Activated CD4-positive, alpha-beta T cell treated with anti-CD3 and anti-CD28 coated beads, Interleukin-2, amount 10 ng/mL, durations not matched to agents 24 days and 14 days (primary cell): ENCODE measurements around the gene ARHGAP30. TPM values are rescaled to one million over a fixed set of nuclear protein-coding genes. Genes with fewer than 3 reads are reported as not detected.
A peak's percentile ranks its signal among the peaks of the same experiment; 100 is the strongest.

Experiments used
- DNase-seq: peaks from one replicate; pipeline ENCODE4 v3.0.0; 2022
- H3K27ac Mint-ChIP-seq: one replicate; pipeline ENCODE4 v1.8.0; 2022; ENCODE audit warnings: mild to moderate bottlenecking, mixed read lengths
- H3K27me3 Mint-ChIP-seq: one replicate; pipeline ENCODE4 v1.8.0; 2022; ENCODE audit warnings: mixed read lengths
- H3K36me3 Mint-ChIP-seq: one replicate; pipeline ENCODE4 v1.8.0; 2022; ENCODE audit warnings: low read depth, mild to moderate bottlenecking, mixed read lengths
- H3K4me1 Mint-ChIP-seq: one replicate; pipeline ENCODE4 v1.8.0; 2021; ENCODE audit warnings: mixed read lengths
- H3K4me3 Mint-ChIP-seq: one replicate; pipeline ENCODE4 v1.8.0; 2022; ENCODE audit warnings: mild to moderate bottlenecking, moderate library complexity, mixed read lengths
- H3K9me3 Mint-ChIP-seq: one replicate; pipeline ENCODE4 v1.8.0; 2021; ENCODE audit warnings: mixed read lengths
- intact Hi-C: fragments of 100-400 bp; cut with micrococcal nuclease; formaldehyde crosslinking; loops from one replicate; pipeline ENCODE4 v1.15.1; 2023
- total RNA-seq: library from RNA; stranded (reverse); gene quantifications from 2 replicates; pipeline ENCODE4 v1.2.3, GENCODE V29; 2022

Gene ARHGAP30
- total RNA-seq, 1 donor from 2014 or later, result 139 TPM

- peaks cover 39% of the 10 kb centered on the region for H3K4me1 Mint-ChIP-seq
- intact Hi-C loops, result loop anchor here (2.0 to 5.0 kb wide), 3 partner anchors 16 to 261 kb away; no protein-coding TSS in a partner anchor
- no peaks in the 10 kb centered on the region for H3K9me3 Mint-ChIP-seq
- peak within 1 kb of the TSS; percentile 80 for H3K4me3 Mint-ChIP-seq
- H3K27ac Mint-ChIP-seq, result peak within 1 kb of the TSS; percentile 93
- DNase-seq, result peak; percentile 92
- H3K36me3 Mint-ChIP-seq, result peaks cover 36% of the 10 kb centered on the region
- H3K27me3 Mint-ChIP-seq, result peaks cover 2% of the 10 kb centered on the region
Observed at GRCh38 chr1:161098210-161099068, 28.7 kb upstream of the ARHGAP30 start, which contains the start of gene KLHDC9. TSS of gene KLHDC9 (plus strand) at chr1:161098361. CDS start at chr1:161098536, 175 bp downstream.

- Mint-ChIP-seq H3K36me3 (peaks cover 25% of the 10 kb centered on the region), H3K9me3 (no peaks in the 10 kb centered on the region), H3K27ac (peak overlapping the region; percentile 4), H3K4me3 (no peak overlapping the region), H3K27me3 (peaks cover 2% of the 10 kb centered on the region), H3K4me1 (peaks cover 57% of the 10 kb centered on the region)
- no peak for DNase-seq
- intact Hi-C loops, result loop anchor here (5.0 kb wide), 1 partner anchor 259 kb away; no protein-coding TSS in a partner anchor
Observed at GRCh38 chr1:161096530-161096929, 26.8 kb upstream of the ARHGAP30 start.

DNA sequence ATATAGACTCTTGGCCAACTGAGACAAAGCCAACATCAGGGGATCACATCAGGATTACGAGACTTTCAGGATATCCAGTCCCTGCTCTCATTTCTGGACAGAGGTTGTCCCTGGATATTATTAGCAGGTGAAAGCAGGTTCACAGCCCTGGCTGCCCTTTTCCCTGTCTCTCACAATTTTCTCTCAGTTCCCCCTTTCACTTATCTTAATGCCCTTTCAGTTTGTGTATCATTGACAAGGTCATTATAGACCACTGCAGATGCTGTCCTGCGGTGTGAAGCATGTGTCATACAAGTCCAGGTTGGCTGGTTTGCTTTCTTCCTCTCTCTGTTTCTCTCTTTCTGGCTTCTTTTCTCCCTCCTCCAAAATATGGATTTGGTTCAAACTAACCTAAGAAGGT lies 26.3 kb upstream of the ARHGAP30 start:
- Mint-ChIP-seq H3K4me1 (peaks cover 61% of the 10 kb centered on the region), H3K36me3 (peaks cover 21% of the 10 kb centered on the region)
- intact Hi-C loops, result loop anchor here (5.0 kb wide), 1 partner anchor 259 kb away; no protein-coding TSS in a partner anchor

DNA sequence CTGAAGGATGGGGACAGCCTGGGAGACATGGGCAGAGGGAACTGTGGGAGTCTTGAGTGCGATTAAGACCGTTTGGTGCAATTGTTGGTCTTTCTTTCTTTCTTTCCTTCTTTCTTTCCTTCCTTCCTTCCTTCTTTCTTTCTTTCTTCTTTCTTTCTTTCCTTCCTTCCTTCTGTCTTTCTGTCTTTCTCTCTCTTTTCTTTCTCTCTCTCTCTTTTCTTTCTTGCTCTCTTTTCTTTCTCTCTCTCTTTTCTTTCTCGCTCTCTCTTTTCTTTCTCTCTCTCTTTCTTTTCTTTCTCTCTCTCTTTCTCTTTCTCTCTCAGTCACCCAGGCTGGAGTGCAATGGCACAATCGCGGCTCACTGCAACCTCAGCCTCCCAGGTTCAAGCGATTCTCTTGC lies 25.5 kb upstream of the ARHGAP30 start:
- Mint-ChIP-seq H3K27ac (peak overlapping the region; percentile 63), H3K9me3 (no peaks in the 10 kb centered on the region), H3K4me1 (peaks cover 68% of the 10 kb centered on the region), H3K27me3 (peaks cover 2% of the 10 kb centered on the region), H3K4me3 (no peak overlapping the region), H3K36me3 (peaks cover 16% of the 10 kb centered on the region)
- intact Hi-C loops, result loop anchor here (5.0 kb wide), 1 partner anchor 258 kb away; no protein-coding TSS in a partner anchor
- no peak for DNase-seq

More for the DNA sequence above, 26.3 kb upstream of the ARHGAP30 start:
- Mint-ChIP-seq H3K27ac (no peak overlapping the region), H3K9me3 (no peaks in the 10 kb centered on the region), H3K27me3 (peaks cover 2% of the 10 kb centered on the region), H3K4me3 (no peak overlapping the region)
- no peak for DNase-seq

GRCh38 chr1:161094481-161094880 lies 24.8 kb upstream of the ARHGAP30 start:
- DNase-seq, result no peak
- intact Hi-C loops, result no loop called here
- Mint-ChIP-seq H3K27ac (no peak overlapping the region), H3K4me3 (no peak overlapping the region), H3K36me3 (peaks cover 8% of the 10 kb centered on the region), H3K9me3 (no peaks in the 10 kb centered on the region), H3K4me1 (peaks cover 69% of the 10 kb centered on the region), H3K27me3 (peaks cover 2% of the 10 kb centered on the region)

GRCh38 chr1:161092621-161093028 lies 22.9 kb upstream of the ARHGAP30 start:
- Mint-ChIP-seq H3K9me3 (no peaks in the 10 kb centered on the region), H3K4me1 (peaks cover 66% of the 10 kb centered on the region), H3K4me3 (peak overlapping the region; percentile 50), H3K27me3 (peaks cover 2% of the 10 kb centered on the region), H3K36me3 (peaks cover 2% of the 10 kb centered on the region), H3K27ac (peak overlapping the region; percentile 85)
- peak; percentile 76 for DNase-seq
- intact Hi-C loops, result loop anchor here (1.0 kb wide), 2 partner anchors 22 to 47 kb away; partner anchors contain the start of gene USF1

DNA sequence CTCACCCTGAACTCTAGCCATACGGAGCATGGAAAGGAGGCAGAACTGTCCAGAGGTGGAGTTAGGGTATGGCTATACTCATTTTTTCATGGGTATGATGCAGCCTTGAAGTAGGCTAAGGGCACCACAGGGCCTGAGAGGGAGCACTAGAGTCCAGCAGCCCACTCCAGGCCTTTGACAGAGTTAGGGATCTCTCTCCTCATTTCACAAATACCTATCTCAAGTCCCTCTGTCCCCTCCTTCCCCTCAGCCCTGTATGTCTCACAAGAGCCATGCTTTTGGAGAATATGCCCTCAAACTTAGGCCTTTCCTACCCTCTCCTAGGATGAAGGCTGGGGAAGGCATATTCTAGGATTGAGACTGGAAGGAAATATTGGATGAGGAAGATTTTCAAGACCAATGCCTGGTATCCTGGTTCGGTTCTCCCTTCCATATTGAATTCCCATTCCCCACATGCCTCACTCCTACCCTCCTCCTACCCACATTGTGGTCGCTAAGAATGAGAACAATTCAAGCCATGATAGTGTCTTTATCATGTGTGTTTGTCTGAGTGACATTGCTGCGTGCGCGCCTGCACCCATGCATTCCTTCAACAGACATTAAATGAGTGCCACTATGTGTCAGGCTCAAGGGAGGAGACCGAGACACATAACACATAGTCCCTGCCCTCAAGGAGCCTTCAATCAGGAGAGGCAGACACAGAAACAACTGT lies 22.3 kb upstream of the ARHGAP30 start:
- Mint-ChIP-seq H3K4me3 (no peak overlapping the region), H3K27ac (no peak overlapping the region), H3K9me3 (no peaks in the 10 kb centered on the region), H3K27me3 (no peaks in the 10 kb centered on the region), H3K4me1 (peaks cover 62% of the 10 kb centered on the region), H3K36me3 (no peaks in the 10 kb centered on the region)
- no peak for DNase-seq
- intact Hi-C loops, result loop anchor here (1.0 kb wide), 2 partner anchors 22 to 47 kb away; partner anchors contain the start of gene USF1

GRCh38 chr1:161091093-161091492 lies 21.4 kb upstream of the ARHGAP30 start:
- DNase-seq, result no peak
- Mint-ChIP-seq H3K4me1 (peaks cover 54% of the 10 kb centered on the region), H3K4me3 (no peak overlapping the region), H3K9me3 (no peaks in the 10 kb centered on the region), H3K36me3 (no peaks in the 10 kb centered on the region), H3K27me3 (no peaks in the 10 kb centered on the region), H3K27ac (peak overlapping the region; percentile 5)
- intact Hi-C loops, result no loop called here

- no peaks in the 10 kb centered on the region for H3K9me3 Mint-ChIP-seq
- intact Hi-C loops, result no loop called here
- H3K36me3 Mint-ChIP-seq, result no peaks in the 10 kb centered on the region
- no peak for DNase-seq
- H3K4me1 Mint-ChIP-seq, result peaks cover 53% of the 10 kb centered on the region
- H3K27ac Mint-ChIP-seq, result peak overlapping the region; percentile 5
- H3K4me3 Mint-ChIP-seq, result no peak overlapping the region
- no peaks in the 10 kb centered on the region for H3K27me3 Mint-ChIP-seq
Observed at GRCh38 chr1:161090617-161091016, 20.9 kb upstream of the ARHGAP30 start.

DNA sequence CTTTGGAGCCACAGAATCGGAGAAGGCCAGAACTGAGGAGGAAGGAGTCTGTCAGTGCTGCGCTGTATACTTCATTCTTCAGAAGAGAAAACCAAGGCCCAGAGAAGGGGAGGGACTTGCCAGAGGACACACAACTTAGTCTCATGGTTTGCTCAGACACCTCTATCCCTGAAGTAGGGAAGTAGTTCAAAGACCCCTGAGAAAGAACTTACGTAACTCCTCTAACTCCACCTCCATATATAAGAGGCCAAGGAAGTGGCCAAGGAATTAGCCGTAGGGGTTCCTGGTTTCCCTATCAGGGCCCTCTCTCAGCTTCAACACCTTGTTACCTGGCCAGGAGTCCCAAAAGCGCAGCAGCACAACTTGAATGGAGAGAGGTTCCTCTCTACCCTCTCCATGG lies 20.2 kb upstream of the ARHGAP30 start:
- no peak for DNase-seq
- H3K36me3 Mint-ChIP-seq, result no peaks in the 10 kb centered on the region
- H3K4me3 Mint-ChIP-seq, result no peak overlapping the region
- no peak overlapping the region for H3K27ac Mint-ChIP-seq
- no peaks in the 10 kb centered on the region for H3K9me3 Mint-ChIP-seq
- H3K4me1 Mint-ChIP-seq, result peaks cover 49% of the 10 kb centered on the region
- intact Hi-C loops, result no loop called here
- no peaks in the 10 kb centered on the region for H3K27me3 Mint-ChIP-seq

DNA sequence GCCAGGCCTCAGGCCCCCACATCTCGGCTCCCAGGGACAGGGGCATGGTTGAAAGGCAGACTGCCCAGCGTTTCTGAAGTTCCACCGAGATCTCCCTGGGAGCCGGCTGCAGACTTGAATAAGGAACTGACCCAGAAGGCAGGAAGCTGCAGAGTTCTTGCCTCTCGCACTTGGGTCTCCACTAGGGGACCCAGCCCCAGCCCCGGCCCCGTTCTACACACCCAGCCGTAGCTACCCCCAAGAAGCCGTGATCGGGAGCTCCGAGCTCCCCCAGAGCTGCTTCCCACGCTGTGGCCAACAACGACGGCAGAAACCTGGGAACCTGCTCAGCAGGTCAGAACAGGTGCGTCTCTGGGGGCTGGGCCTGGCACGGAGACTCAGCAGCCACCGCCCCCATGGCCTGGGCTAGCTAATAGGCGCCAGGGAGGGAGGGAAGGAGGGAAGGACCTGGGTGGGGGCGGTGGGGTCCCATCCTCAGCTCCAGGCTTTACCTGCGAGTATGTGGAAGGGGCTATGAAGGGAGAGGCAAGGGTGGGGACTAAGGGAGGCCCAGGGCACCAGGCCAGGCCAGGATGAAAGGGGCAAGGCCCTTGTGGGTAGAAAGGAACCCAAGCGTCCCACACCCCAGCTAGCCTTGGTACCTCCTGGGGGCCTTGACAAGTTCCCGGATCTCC lies 19.7 kb upstream of the ARHGAP30 start, which contains the start of gene NECTIN4:
Gene NECTIN4, minus strand, starts transcription at position 308 of the 674 bp plus-strand sequence. Its CDS starts 262 bp downstream, at position 46.
- no peaks in the 10 kb centered on the region for H3K36me3 Mint-ChIP-seq
- DNase-seq, result no peak
- no peaks in the 10 kb centered on the region for H3K9me3 Mint-ChIP-seq
- H3K4me1 Mint-ChIP-seq, result peaks cover 46% of the 10 kb centered on the region
- intact Hi-C loops, result no loop called here
- no peak within 1 kb of the TSS for H3K27ac Mint-ChIP-seq
- H3K4me3 Mint-ChIP-seq, result no peak within 1 kb of the TSS
- H3K27me3 Mint-ChIP-seq, result no peaks in the 10 kb centered on the region

GRCh38 chr1:161088587-161089110 lies 19.0 kb upstream of the ARHGAP30 start:
- Mint-ChIP-seq H3K27me3 (no peaks in the 10 kb centered on the region), H3K4me3 (no peak overlapping the region), H3K27ac (no peak overlapping the region), H3K36me3 (no peaks in the 10 kb centered on the region), H3K4me1 (peaks cover 44% of the 10 kb centered on the region), H3K9me3 (no peaks in the 10 kb centered on the region)
- intact Hi-C loops, result no loop called here
- DNase-seq, result no peak

- intact Hi-C loops, result no loop called here
- no peak for DNase-seq
- no peak overlapping the region for H3K27ac Mint-ChIP-seq
- no peak overlapping the region for H3K4me3 Mint-ChIP-seq
- H3K9me3 Mint-ChIP-seq, result no peaks in the 10 kb centered on the region
- H3K36me3 Mint-ChIP-seq, result no peaks in the 10 kb centered on the region
- H3K4me1 Mint-ChIP-seq, result peaks cover 27% of the 10 kb centered on the region
- H3K27me3 Mint-ChIP-seq, result no peaks in the 10 kb centered on the region
Observed at GRCh38 chr1:161086457-161086856, 16.8 kb upstream of the ARHGAP30 start.
